Myocyte (in vitro differentiated cells): ENCODE results near the gene ERN2. TPM values are rescaled to one million over a fixed set of nuclear protein-coding genes. Genes with fewer than 3 reads are reported as not detected.

Experiments used
- DNase-seq: peaks from one replicate; pipeline ENCODE4 v3.0.0-alpha.2; 2012; ENCODE audit warnings: low read depth
- total RNA-seq: library from RNA; depleted of rRNA; stranded (reverse); fragments of >200 nt; gene quantifications from 2 replicates; pipeline ENCODE4 v1.2.3, GENCODE V29; 2014

ERN2 gene
- total RNA-seq, 1 donor from 2014 or later, result not detected

GRCh38 chr16:23689442-23690187, 23.4 kb downstream of the ERN2 start:
- DNase-seq, result no peak

GRCh38 chr16:23687034-23687808, 25.8 kb downstream of the ERN2 start:
- no peak for DNase-seq

- no peak for DNase-seq
Observed at GRCh38 chr16:23683487-23683886, 29.5 kb downstream of the ERN2 start.

- no peak for DNase-seq
Observed at GRCh38 chr16:23682181-23682580, 30.8 kb downstream of the ERN2 start.

GRCh38 chr16:23679986-23680336, 33.1 kb downstream of the ERN2 start:
- DNase-seq, result no peak

- DNase-seq, result no peak
Observed at GRCh38 chr16:23679274-23679985, 33.6 kb downstream of the ERN2 start.

GRCh38 chr16:23678430-23679273, 34.4 kb downstream of the ERN2 start, which contains the start of gene PLK1:
TSS of gene PLK1 (plus strand) at chr16:23678889. CDS start at chr16:23678933, 44 bp downstream.
- DNase-seq, result peak; percentile 89

GRCh38 chr16:23676924-23677480, 36.0 kb downstream of the ERN2 start:
- DNase-seq, result no peak

GRCh38 chr16:23673971-23674614, 38.9 kb downstream of the ERN2 start:
- DNase-seq, result peak; percentile 80

GRCh38 chr16:23670137-23670776, 42.8 kb downstream of the ERN2 start:
- DNase-seq, result peak; percentile 79

- DNase-seq, result peak; percentile 8
Observed at GRCh38 chr16:23668873-23669272, 44.1 kb downstream of the ERN2 start.

GRCh38 chr16:23668225-23668624, 44.8 kb downstream of the ERN2 start:
- peak; percentile 17 for DNase-seq

GRCh38 chr16:23667355-23667659, 45.7 kb downstream of the ERN2 start:
- DNase-seq, result no peak

GRCh38 chr16:23666571-23667354, 46.3 kb downstream of the ERN2 start:
- no peak for DNase-seq

- DNase-seq, result no peak
Observed at GRCh38 chr16:23663918-23664317, 49.1 kb downstream of the ERN2 start.

- no peak for DNase-seq
Observed at GRCh38 chr16:23651943-23652468, 61.0 kb downstream of the ERN2 start.

GRCh38 chr16:23650674-23651416, 62.2 kb downstream of the ERN2 start:
- no peak for DNase-seq

- DNase-seq, result no peak
Observed at GRCh38 chr16:23642246-23642774, 70.7 kb downstream of the ERN2 start.
